Neural crest cell (in vitro differentiated cells): Measurements from ENCODE around the gene TRUB1. TPM values are rescaled to one million over a fixed set of nuclear protein-coding genes. Genes with fewer than 3 reads are reported as not detected.

Experiments
- DNase-seq: peaks from one replicate; pipeline ENCODE4 v3.0.0; 2021; ENCODE audit warnings: low read depth, mixed read lengths, low spot score
- H3K27ac Mint-ChIP-seq: one replicate; pipeline ENCODE4 v1.8.0; 2021; ENCODE audit warnings: mild to moderate bottlenecking, mixed read lengths; ENCODE audit not compliant: unreplicated experiment
- H3K27me3 Mint-ChIP-seq: 2 replicates; pipeline ENCODE4 v1.8.0; 2021; ENCODE audit warnings: low read depth, mild to moderate bottlenecking, mixed read lengths
- H3K36me3 Mint-ChIP-seq: 2 replicates; pipeline ENCODE4 v1.8.0; 2021; ENCODE audit warnings: low read depth, mild to moderate bottlenecking, mixed read lengths
- H3K4me1 Mint-ChIP-seq: 2 replicates; pipeline ENCODE4 v1.8.0; 2021; ENCODE audit warnings: mixed read lengths
- H3K4me3 Mint-ChIP-seq: one replicate; pipeline ENCODE4 v1.8.0; 2021; ENCODE audit warnings: mild to moderate bottlenecking, mixed read lengths
- H3K9me3 Mint-ChIP-seq: 2 replicates; pipeline ENCODE4 v1.8.0; 2021; ENCODE audit warnings: mixed read lengths
- CTCF ChIP-seq: fragments of 200-600 bp; sonication (generic); conservative IDR thresholded peaks from 2 replicates; pipeline ENCODE4 v1.5.0; 2021; ENCODE audit warnings: antibody characterized with exemption, mild to moderate bottlenecking
- total RNA-seq: library from RNA; stranded (reverse); gene quantifications from 2 replicates; pipeline ENCODE4 v1.2.1, GENCODE V29; 2021

The TRUB1 gene
- total RNA-seq, 1 donor from 2014 or later, result 17.5 TPM

GRCh38 chr10:114962441-114962840 lies 24.4 kb downstream of the TRUB1 start:
- DNase-seq, result no peak
- Mint-ChIP-seq H3K36me3 (peaks cover 28% of the 10 kb centered on the region), H3K27me3 (no peaks in the 10 kb centered on the region), H3K27ac (no peak overlapping the region), H3K4me1 (peaks cover 12% of the 10 kb centered on the region), H3K4me3 (no peak overlapping the region), H3K9me3 (peaks cover 7% of the 10 kb centered on the region)
- TF ChIP-seq CTCF, result no peak

- DNase-seq, result no peak
- Mint-ChIP-seq H3K4me3 (no peak overlapping the region), H3K27ac (no peak overlapping the region), H3K9me3 (peaks cover 7% of the 10 kb centered on the region), H3K36me3 (peaks cover 28% of the 10 kb centered on the region), H3K4me1 (peaks cover 22% of the 10 kb centered on the region), H3K27me3 (no peaks in the 10 kb centered on the region)
- no peak for TF ChIP-seq CTCF
Observed at GRCh38 chr10:114963908-114964307, 25.9 kb downstream of the TRUB1 start.

- no peak for DNase-seq
- peaks cover 28% of the 10 kb centered on the region for H3K4me1 Mint-ChIP-seq
- no peaks in the 10 kb centered on the region for H3K27me3 Mint-ChIP-seq
- TF ChIP-seq CTCF, result no peak
- no peak overlapping the region for H3K4me3 Mint-ChIP-seq
- H3K27ac Mint-ChIP-seq, result peak overlapping the region; percentile 92
- peaks cover 25% of the 10 kb centered on the region for H3K36me3 Mint-ChIP-seq
- H3K9me3 Mint-ChIP-seq, result peaks cover 7% of the 10 kb centered on the region
Observed at GRCh38 chr10:114967071-114967470, 29.1 kb downstream of the TRUB1 start.

GRCh38 chr10:114970515-114970914 lies 32.5 kb downstream of the TRUB1 start:
- peaks cover 28% of the 10 kb centered on the region for H3K4me1 Mint-ChIP-seq
- peaks cover 7% of the 10 kb centered on the region for H3K36me3 Mint-ChIP-seq
- no peak overlapping the region for H3K4me3 Mint-ChIP-seq
- H3K27ac Mint-ChIP-seq, result peak overlapping the region; percentile 37
- no peak for TF ChIP-seq CTCF
- no peaks in the 10 kb centered on the region for H3K9me3 Mint-ChIP-seq
- DNase-seq, result no peak
- H3K27me3 Mint-ChIP-seq, result no peaks in the 10 kb centered on the region

GRCh38 chr10:114973306-114973705 lies 35.3 kb downstream of the TRUB1 start:
- H3K36me3 Mint-ChIP-seq, result peaks cover 4% of the 10 kb centered on the region
- no peaks in the 10 kb centered on the region for H3K27me3 Mint-ChIP-seq
- no peak for TF ChIP-seq CTCF
- no peaks in the 10 kb centered on the region for H3K9me3 Mint-ChIP-seq
- no peak overlapping the region for H3K4me3 Mint-ChIP-seq
- H3K27ac Mint-ChIP-seq, result no peak overlapping the region
- no peak for DNase-seq
- peaks cover 11% of the 10 kb centered on the region for H3K4me1 Mint-ChIP-seq

GRCh38 chr10:114973997-114974396 lies 36.0 kb downstream of the TRUB1 start:
- H3K4me1 Mint-ChIP-seq, result peaks cover 6% of the 10 kb centered on the region
- DNase-seq, result no peak
- H3K27ac Mint-ChIP-seq, result no peak overlapping the region
- no peak overlapping the region for H3K4me3 Mint-ChIP-seq
- H3K36me3 Mint-ChIP-seq, result peaks cover 9% of the 10 kb centered on the region
- TF ChIP-seq CTCF, result no peak
- no peaks in the 10 kb centered on the region for H3K9me3 Mint-ChIP-seq
- no peaks in the 10 kb centered on the region for H3K27me3 Mint-ChIP-seq
